HAP-1 (cell line): ENCODE results near the gene SVIL.
"Not testable (repeated sequence)": the region's sequence is repeated elsewhere in the genome, so short reads cannot be mapped to it uniquely, and the experiment has no call there.

Experiments
- DNase-seq, 2 experiments: peaks; one replicate each; pipeline ENCODE4 v3.0.0-alpha.2; 2016 to 2020; ENCODE audit warnings: low spot score in 2 of 2
- H3K27me3 ChIP-seq: fragments of 250-450 bp; sonication (Bioruptor Pico); 2 replicates; pipeline ENCODE4 v1.5.1; 2020; ENCODE audit warnings: low read depth, mild to moderate bottlenecking, moderate library complexity
- H3K36me3 ChIP-seq: fragments of 250-450 bp; sonication (Bioruptor Pico); replicated peaks from 2 replicates; pipeline ENCODE4 v1.5.1; 2020; ENCODE audit warnings: mild to moderate bottlenecking
- H3K4me1 ChIP-seq: fragments of 250-450 bp; sonication (Bioruptor Pico); 2 replicates; pipeline ENCODE4 v1.5.1; 2020; ENCODE audit warnings: mild to moderate bottlenecking
- H3K4me3 ChIP-seq: fragments of 250-450 bp; sonication (Bioruptor Pico); 2 replicates; pipeline ENCODE4 v1.5.1; 2020; ENCODE audit warnings: mild to moderate bottlenecking, moderate library complexity
- H3K9me3 ChIP-seq: fragments of 250-450 bp; sonication (Bioruptor Pico); 2 replicates; pipeline ENCODE4 v1.5.1; 2020; ENCODE audit warnings: mild to moderate bottlenecking, moderate library complexity
- in situ Hi-C: fragments of 300-500 bp; cut with MboI; formaldehyde crosslinking; loops from 3 replicates; pipeline ENCODE4 v1.14.3; 2020; ENCODE audit warnings: low sequenced_read_pairs, inconsistent platforms, mixed read lengths

The SVIL gene

DNA sequence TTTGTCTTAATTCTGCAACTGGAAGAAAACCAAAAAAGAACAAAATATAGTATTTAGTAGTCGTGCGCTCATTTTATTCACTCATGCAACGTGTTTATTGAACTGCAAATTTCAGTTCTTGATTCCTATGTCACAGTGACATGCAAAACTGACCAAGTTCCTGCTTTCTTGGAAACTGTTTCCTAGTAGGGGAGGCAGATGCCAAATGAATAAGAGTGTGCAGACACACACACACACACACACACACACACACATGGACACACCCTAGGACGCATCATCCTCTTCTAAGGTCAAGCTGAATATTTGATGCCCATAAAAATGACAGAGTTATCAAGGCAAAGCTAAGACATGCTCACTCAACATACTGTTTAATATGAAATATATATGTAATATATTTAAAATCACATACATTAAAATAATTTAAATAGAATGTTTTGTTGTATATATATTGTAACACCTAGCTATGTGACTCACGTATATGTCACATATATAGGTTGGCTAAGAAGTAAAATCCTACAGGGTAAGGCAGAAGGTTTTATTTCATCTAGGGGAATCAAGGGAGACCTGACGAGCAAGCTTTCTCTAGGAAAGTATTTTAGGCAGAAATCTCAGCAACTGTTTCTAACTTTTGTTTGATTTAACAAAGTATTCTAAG is 79.6 kb downstream of the SVIL start:
- no peak for DNase-seq
- in situ Hi-C loops: no loop called here
- Histone ChIP-seq H3K27me3 (no peaks in the 10 kb centered on the region), H3K4me3 (no peak overlapping the region), H3K36me3 (no peaks in the 10 kb centered on the region), H3K4me1 (peaks cover 9% of the 10 kb centered on the region), H3K9me3 (no peaks in the 10 kb centered on the region)

DNA sequence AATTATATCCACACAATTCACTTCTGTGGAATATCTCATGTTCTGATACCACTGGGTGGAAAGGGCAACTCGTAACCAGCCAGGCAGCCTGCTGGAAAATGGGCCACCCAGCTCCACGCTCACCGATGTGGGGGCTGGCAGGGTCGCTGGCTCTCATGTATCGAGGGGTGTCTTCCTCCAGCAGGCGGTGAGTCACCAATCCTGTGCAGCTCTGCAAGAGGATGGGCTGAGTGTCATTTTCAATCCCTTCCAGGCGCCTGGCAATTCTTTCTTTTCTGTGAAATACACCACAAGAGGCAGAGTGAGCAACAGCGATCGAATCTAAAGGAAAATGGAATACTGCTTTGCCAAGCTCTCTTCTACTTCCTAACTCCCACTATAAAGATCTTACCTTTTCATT is 80.1 kb downstream of the SVIL start:
- Histone ChIP-seq H3K27me3 (no peaks in the 10 kb centered on the region), H3K36me3 (no peaks in the 10 kb centered on the region), H3K4me1 (peaks cover 9% of the 10 kb centered on the region), H3K4me3 (no peak overlapping the region), H3K9me3 (no peaks in the 10 kb centered on the region)
- in situ Hi-C loops: no loop called here
- DNase-seq: no peak

DNA sequence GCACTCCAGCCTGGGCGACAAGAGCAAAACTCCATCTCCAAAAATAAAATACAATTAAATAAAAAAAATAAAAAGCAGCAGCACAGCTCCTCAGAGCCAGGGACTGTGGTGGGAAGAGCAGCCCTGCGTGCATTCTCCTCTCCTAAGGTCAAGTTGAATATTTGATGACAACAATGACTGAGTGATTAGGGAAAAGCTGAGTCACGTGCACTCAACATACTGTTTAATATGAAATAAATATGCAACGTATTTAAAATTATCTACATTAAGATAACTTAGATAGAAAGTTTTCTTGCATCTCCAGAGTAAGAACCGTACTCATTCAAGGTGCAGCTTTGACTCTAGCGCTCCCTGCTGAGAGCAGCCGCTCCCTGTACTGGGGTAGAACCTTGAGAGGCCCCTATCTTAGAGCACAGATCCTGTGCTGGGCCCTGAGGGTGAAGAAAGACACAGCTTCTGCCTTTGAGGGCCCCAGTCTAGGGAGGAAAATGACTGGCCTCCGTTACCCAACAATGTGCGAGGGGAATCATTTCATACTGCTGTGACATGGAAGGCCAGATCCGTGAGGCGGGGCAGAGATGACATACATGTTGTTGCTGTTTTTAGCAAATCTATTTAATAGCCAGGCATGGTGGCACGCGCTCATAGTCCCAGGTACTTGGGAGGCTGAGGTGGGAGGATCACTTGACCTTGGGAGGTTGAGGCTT is 81.1 kb downstream of the SVIL start:
- no peak for DNase-seq
- H3K4me3 ChIP-seq: no peak overlapping the region
- no peaks in the 10 kb centered on the region for H3K9me3 ChIP-seq
- no peaks in the 10 kb centered on the region for H3K36me3 ChIP-seq
- in situ Hi-C loops: no loop called here
- H3K27me3 ChIP-seq: no peaks in the 10 kb centered on the region
- H3K4me1 ChIP-seq: peaks cover 9% of the 10 kb centered on the region

DNA sequence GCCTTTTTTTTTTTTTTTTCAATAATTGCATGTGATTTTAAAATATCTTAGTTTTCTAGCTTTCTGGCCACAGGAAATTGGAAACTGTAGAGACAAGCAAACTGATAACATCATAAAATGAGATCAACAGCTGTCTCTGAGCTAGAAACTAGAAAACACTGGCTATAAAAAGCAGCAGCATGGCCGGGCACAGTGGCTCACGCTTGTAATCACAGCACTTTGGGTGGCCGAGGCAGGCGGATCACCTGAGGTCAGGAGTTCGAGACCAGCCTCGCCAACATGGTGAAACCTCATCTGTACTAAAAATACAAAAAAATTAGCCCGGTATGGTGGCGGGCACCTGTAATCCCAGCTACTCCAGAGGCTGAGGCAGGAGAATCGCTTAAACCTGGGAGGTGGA is 81.7 kb downstream of the SVIL start:
- H3K9me3 ChIP-seq, H3K36me3 ChIP-seq, in situ Hi-C loops, H3K27me3 ChIP-seq, H3K4me3 ChIP-seq, H3K4me1 ChIP-seq, DNase-seq: not testable (repeated sequence)

DNA sequence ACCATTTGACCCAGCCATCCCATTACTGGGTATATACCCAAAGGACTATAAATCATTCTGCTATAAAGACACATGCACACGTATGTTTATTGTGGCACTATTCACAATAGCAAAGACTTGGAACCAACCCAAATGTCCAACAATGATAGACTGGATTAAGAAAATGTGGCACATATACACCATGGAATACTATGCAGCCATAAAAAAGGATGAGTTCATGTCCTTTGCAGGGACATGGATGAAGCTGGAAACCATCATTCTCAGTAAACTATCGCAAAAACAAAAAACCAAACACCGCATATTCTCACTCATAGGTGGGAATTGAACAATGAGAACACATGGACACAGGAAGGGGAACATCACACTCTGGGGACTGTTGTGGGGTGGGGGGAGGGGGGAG is 85.3 kb downstream of the SVIL start:
- H3K4me3 ChIP-seq, in situ Hi-C loops, H3K4me1 ChIP-seq, H3K36me3 ChIP-seq, DNase-seq, H3K9me3 ChIP-seq, H3K27me3 ChIP-seq: not testable (repeated sequence)

DNA sequence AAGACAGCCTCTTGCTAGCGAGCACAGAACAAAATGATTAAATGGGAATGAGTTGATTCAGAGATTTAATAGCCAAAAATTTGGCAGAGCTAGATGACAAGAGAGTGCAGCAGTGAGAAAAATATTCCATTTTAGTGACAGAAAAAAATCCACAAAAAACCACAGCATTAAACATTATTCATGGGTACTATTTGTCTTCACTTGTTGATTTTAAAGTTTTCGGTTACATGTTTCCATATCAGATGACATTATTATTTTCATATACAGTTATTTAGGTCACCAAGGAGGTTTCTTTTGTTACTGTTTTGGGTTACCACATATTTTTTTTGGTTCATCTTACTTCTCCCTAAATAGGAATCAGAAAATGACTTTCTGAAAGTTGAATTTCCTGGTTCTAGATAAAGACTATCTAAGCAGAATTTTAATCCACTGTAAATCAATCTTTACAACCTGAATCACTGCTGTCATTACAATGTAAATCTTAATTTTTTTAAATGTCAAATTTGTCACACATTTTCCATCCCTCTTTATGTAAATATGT is 87.9 kb downstream of the SVIL start:
- H3K36me3 ChIP-seq: no peaks in the 10 kb centered on the region
- no peaks in the 10 kb centered on the region for H3K27me3 ChIP-seq
- no peak for DNase-seq
- no peak overlapping the region for H3K4me3 ChIP-seq
- in situ Hi-C loops: no loop called here
- H3K9me3 ChIP-seq: no peaks in the 10 kb centered on the region
- no peaks in the 10 kb centered on the region for H3K4me1 ChIP-seq

DNA sequence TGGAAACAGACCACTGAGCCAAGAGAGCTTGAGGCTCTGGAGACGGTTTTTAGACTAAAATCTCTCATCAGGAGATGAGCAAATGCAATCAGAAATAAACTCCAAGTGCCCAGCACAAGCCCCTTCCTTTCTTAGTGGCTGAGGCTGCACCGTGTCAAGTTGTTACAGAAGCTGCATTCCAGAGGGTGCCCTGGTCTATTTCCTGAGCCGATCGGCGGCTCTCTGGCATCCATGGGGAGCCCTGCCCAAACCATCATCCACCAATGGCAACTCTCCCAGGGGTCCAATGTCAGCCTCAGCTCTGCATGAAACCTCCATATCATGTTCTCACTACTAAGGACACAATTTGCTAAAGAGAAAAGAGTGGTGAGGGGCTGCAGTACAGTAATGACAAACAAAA is 89.6 kb downstream of the SVIL start:
- H3K27me3 ChIP-seq: no peaks in the 10 kb centered on the region

DNA sequence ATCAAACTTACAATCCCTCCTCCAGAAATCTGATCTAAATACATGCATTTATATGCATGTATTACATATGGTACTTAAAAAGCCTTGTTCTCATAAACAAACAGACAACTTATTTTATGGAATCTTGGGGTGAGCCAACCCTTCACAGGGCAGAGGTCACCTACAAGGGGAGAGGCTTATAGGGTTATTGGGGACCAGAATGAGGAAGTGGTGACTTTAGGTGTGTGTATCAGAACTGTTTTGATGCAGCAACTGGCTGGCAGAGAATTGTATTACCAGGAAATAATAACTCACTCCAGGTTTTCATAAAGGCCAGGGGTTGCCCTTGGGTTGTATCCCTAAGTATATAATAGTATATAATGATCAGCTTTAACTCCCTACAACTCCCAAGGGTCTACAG is 91.1 kb downstream of the SVIL start:
- in situ Hi-C loops: no loop called here
- Histone ChIP-seq H3K27me3 (no peaks in the 10 kb centered on the region), H3K9me3 (no peaks in the 10 kb centered on the region), H3K36me3 (no peaks in the 10 kb centered on the region), H3K4me3 (no peak overlapping the region), H3K4me1 (no peaks in the 10 kb centered on the region)
- DNase-seq: no peak

More for the DNA sequence above, 89.6 kb downstream of the SVIL start:
- Histone ChIP-seq H3K4me3 (no peak overlapping the region), H3K9me3 (no peaks in the 10 kb centered on the region), H3K4me1 (no peaks in the 10 kb centered on the region), H3K36me3 (no peaks in the 10 kb centered on the region)
- DNase-seq: no peak
- in situ Hi-C loops: no loop called here

DNA sequence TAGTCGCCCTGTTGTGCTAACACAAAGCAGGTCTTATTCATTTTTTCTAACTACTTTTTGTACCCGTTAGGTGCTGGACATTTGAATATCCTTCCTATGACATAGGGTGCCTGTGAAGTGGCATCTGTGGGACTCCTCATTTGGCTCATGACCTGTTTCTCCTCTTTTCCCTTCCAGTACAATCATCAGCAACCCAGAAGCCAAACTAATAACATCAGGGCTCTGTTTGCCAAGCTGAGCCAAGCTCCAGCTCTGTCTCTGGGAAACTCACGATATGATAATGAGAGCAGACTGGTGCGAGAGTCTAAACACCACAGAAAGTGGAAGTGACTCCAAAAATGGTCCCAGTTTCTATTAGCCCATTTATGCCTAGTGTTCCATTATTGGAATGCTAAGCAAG is 92.0 kb downstream of the SVIL start:
- in situ Hi-C loops: no loop called here
- DNase-seq: no peak

DNA sequence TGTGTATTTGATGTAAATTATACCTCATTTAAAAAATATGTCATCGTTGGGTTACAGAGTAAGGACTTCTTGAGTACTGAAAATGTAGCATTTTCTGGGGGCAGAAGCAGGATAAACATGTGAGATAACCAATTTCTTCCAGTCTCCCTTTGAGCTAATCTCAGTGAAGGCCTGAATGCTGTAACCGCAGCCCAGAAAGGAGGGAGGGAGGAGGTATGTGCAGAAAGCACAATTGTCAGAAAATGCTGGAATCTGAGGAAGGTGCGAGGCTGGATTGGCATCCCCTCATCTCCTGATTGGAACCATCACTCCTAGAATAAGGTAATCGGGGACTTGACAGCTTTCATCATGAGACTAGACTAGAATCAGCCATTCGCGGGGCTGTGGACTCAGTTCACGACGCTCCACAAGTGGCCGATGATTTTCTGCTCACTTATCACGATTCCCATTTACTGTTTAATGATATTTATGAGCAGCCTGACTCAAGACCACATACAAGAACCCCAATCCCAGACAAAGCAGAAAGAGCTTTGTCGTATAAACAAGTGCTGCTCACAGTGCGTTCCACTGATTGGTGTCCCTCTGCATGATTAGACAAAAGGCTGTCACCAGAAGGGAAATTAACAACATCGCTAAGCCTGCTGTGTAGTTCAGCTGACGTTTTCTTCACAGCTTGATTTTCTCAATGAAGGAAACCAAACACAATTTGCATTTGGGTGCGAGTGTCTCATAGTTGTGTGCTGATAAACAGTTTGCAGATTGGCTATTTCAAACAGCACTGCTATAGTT is 93.2 kb downstream of the SVIL start:
- in situ Hi-C loops: no loop called here

More for the DNA sequence above, 92.0 kb downstream of the SVIL start:
- Histone ChIP-seq H3K36me3 (no peaks in the 10 kb centered on the region), H3K9me3 (no peaks in the 10 kb centered on the region), H3K4me1 (no peaks in the 10 kb centered on the region), H3K27me3 (no peaks in the 10 kb centered on the region), H3K4me3 (no peak overlapping the region)

DNA sequence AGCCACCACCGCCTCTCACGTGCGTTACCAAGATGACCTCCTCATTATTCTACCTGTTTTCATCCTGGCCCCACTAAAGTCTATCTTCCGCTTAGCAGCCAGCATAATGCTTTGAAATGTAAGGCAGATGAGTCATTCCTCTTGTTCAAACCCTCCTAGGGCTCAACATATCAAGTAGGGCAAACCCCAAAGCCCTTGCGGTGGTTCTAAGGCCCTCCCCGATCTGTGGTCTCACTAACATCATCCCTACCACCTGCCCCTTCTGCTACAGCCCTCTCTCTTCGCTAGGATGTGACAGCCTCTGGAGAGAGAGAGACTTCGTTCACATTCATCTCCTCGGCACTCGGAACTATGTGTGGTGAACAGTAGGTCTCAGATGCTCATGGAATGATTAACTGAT is 94.8 kb downstream of the SVIL start:
- DNase-seq: no peak
- no peaks in the 10 kb centered on the region for H3K9me3 ChIP-seq
- no peaks in the 10 kb centered on the region for H3K27me3 ChIP-seq
- H3K36me3 ChIP-seq: no peaks in the 10 kb centered on the region
- in situ Hi-C loops: no loop called here
- no peak overlapping the region for H3K4me3 ChIP-seq
- H3K4me1 ChIP-seq: peaks cover 9% of the 10 kb centered on the region

More for the DNA sequence above, 93.2 kb downstream of the SVIL start:
- no peak for DNase-seq
- Histone ChIP-seq H3K4me1 (no peaks in the 10 kb centered on the region), H3K36me3 (no peaks in the 10 kb centered on the region), H3K9me3 (no peaks in the 10 kb centered on the region), H3K4me3 (no peak overlapping the region), H3K27me3 (no peaks in the 10 kb centered on the region)

DNA sequence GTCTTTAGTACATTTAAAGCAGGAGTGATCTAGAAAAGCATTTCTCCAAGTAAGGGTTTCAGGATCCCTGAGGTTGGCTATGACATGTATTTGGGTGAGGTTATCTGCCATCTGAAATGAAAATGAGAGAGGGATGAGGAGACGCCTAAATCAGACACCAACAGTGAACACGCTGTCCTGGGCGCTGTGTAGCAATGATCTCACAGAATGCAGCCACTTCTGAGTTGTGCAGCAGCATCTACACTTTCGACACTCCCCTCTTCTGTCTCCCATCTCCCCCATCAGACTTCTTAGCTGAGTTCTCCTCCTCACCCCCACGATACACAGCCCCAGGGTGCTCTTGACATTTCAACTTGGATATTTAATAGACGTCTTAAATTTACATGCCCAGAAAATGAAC is 95.4 kb downstream of the SVIL start:
- in situ Hi-C loops: no loop called here
- DNase-seq: no peak

DNA sequence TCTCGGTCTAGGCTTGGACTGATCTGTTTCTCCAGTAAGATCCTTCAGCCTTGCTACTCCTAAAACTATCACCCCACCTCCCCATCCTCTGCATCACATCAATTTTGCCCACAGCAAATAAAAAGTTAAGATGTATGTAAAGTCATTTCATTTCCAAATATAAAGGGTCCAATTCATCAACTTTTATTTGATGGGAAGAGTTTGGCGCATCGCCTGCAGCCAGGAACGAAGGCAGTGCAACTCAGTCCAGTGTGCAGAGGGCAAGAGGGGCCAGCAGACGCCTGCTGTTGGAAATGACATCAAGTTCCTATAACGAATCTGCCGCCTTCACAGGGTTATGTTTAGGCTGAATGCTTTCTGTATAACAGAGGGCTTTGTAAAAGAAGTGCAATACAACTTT is 97.0 kb downstream of the SVIL start:
- Histone ChIP-seq H3K9me3 (no peaks in the 10 kb centered on the region), H3K4me1 (peaks cover 27% of the 10 kb centered on the region), H3K4me3 (no peak overlapping the region), H3K36me3 (no peaks in the 10 kb centered on the region), H3K27me3 (no peaks in the 10 kb centered on the region)
- DNase-seq: no peak
- in situ Hi-C loops: no loop called here

More for the DNA sequence above, 95.4 kb downstream of the SVIL start:
- no peaks in the 10 kb centered on the region for H3K36me3 ChIP-seq
- no peaks in the 10 kb centered on the region for H3K9me3 ChIP-seq
- no peaks in the 10 kb centered on the region for H3K27me3 ChIP-seq
- H3K4me1 ChIP-seq: peaks cover 14% of the 10 kb centered on the region
- no peak overlapping the region for H3K4me3 ChIP-seq

DNA sequence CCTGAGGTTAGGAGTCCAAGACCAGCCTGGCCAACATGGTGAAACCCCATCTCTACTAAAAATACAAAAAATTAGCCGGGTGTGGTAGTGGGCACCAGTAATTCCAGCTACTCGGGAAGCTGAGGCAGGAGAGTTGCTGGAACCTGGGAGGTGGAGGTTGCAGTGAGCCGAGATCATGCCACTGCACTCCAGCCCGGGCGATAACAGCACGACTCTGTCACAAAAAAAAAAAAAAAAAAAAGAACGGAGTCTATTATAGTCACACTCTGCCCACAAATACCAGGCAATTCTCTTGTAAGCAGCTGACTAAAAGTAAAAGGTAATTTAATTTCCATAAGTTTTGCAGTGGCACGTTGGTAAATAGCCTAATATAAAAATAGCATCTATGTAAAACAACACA is 98.1 kb downstream of the SVIL start:
- H3K4me3 ChIP-seq, DNase-seq, in situ Hi-C loops, H3K9me3 ChIP-seq, H3K36me3 ChIP-seq, H3K27me3 ChIP-seq: not testable (repeated sequence)
- peaks cover 27% of the 10 kb centered on the region for H3K4me1 ChIP-seq
